ENCODE results near the gene SAMD4A.

SAMD4A gene

GRCh38 chr14:54761835-54762234, 194.9 kb downstream of the SAMD4A start:
- Histone ChIP-seq H3K4me1 (ENCODE audit: insufficient read depth, poor library complexity, severe bottlenecking) (no peaks in the 10 kb centered on the region), H3K27ac (ENCODE audit: poor library complexity, severe bottlenecking) (no peak overlapping the region), H3K4me3 (ENCODE audit: severe bottlenecking) (no peak overlapping the region), H3K9me3 (ENCODE audit: severe bottlenecking) (no peaks in the 10 kb centered on the region), H3K27me3 (ENCODE audit: insufficient read depth, poor library complexity, severe bottlenecking) (no peaks in the 10 kb centered on the region), H3K36me3 (ENCODE audit: low read depth) (peaks cover 63% of the 10 kb centered on the region)
- no peak for DNase-seq (ENCODE audit: low spot score)
- ATAC-seq (ENCODE audit: low read depth), result no peak
- no peak for TF ChIP-seq CTCF (IDR thresholded peaks at IDR 0.05; ENCODE audit: poor library complexity, severe bottlenecking)

- H3K27me3 ChIP-seq (ENCODE audit: insufficient read depth, poor library complexity, severe bottlenecking), result no peaks in the 10 kb centered on the region
- no peak for TF ChIP-seq CTCF (IDR thresholded peaks at IDR 0.05; ENCODE audit: poor library complexity, severe bottlenecking)
- no peak overlapping the region for H3K27ac ChIP-seq (ENCODE audit: poor library complexity, severe bottlenecking)
- H3K36me3 ChIP-seq (ENCODE audit: low read depth), result peaks cover 59% of the 10 kb centered on the region
- DNase-seq (ENCODE audit: low spot score) (no peak), ATAC-seq (ENCODE audit: low read depth) (no peak)
- no peak overlapping the region for H3K4me3 ChIP-seq (ENCODE audit: severe bottlenecking)
- no peaks in the 10 kb centered on the region for H3K4me1 ChIP-seq (ENCODE audit: insufficient read depth, poor library complexity, severe bottlenecking)
- no peaks in the 10 kb centered on the region for H3K9me3 ChIP-seq (ENCODE audit: severe bottlenecking)
Measured at GRCh38 chr14:54762296-54762695, 195.4 kb downstream of the SAMD4A start.

- H3K36me3 ChIP-seq (ENCODE audit: low read depth), result peaks cover 70% of the 10 kb centered on the region
- no peak for TF ChIP-seq CTCF (IDR thresholded peaks at IDR 0.05; ENCODE audit: poor library complexity, severe bottlenecking)
Measured at GRCh38 chr14:54763761-54764160, 196.8 kb downstream of the SAMD4A start.

GRCh38 chr14:54766276-54767138, 199.6 kb downstream of the SAMD4A start:
- peaks cover 74% of the 10 kb centered on the region for H3K36me3 ChIP-seq (ENCODE audit: low read depth)
- no peaks in the 10 kb centered on the region for H3K9me3 ChIP-seq (ENCODE audit: severe bottlenecking)
- ATAC-seq (ENCODE audit: low read depth) (no peak), DNase-seq (ENCODE audit: low spot score) (no peak)
- H3K27me3 ChIP-seq (ENCODE audit: insufficient read depth, poor library complexity, severe bottlenecking), result no peaks in the 10 kb centered on the region
- no peak overlapping the region for H3K27ac ChIP-seq (ENCODE audit: poor library complexity, severe bottlenecking)
- no peak for TF ChIP-seq CTCF (IDR thresholded peaks at IDR 0.05; ENCODE audit: poor library complexity, severe bottlenecking)
- no peaks in the 10 kb centered on the region for H3K4me1 ChIP-seq (ENCODE audit: insufficient read depth, poor library complexity, severe bottlenecking)
- H3K4me3 ChIP-seq (ENCODE audit: severe bottlenecking), result no peak overlapping the region

More at GRCh38 chr14:54763761-54764160, 196.8 kb downstream of the SAMD4A start:
- Histone ChIP-seq H3K4me1 (ENCODE audit: insufficient read depth, poor library complexity, severe bottlenecking) (no peaks in the 10 kb centered on the region), H3K9me3 (ENCODE audit: severe bottlenecking) (no peaks in the 10 kb centered on the region), H3K4me3 (ENCODE audit: severe bottlenecking) (no peak overlapping the region), H3K27me3 (ENCODE audit: insufficient read depth, poor library complexity, severe bottlenecking) (no peaks in the 10 kb centered on the region), H3K27ac (ENCODE audit: poor library complexity, severe bottlenecking) (no peak overlapping the region)
- DNase-seq (ENCODE audit: low spot score) (no peak), ATAC-seq (ENCODE audit: low read depth) (no peak)

GRCh38 chr14:54767139-54767431, 200.2 kb downstream of the SAMD4A start:
- TF ChIP-seq CTCF (IDR thresholded peaks at IDR 0.05; ENCODE audit: poor library complexity, severe bottlenecking), result no peak
- Histone ChIP-seq H3K27ac (ENCODE audit: poor library complexity, severe bottlenecking) (no peak overlapping the region), H3K36me3 (ENCODE audit: low read depth) (peaks cover 74% of the 10 kb centered on the region), H3K4me3 (ENCODE audit: severe bottlenecking) (no peak overlapping the region), H3K4me1 (ENCODE audit: insufficient read depth, poor library complexity, severe bottlenecking) (peaks cover 4% of the 10 kb centered on the region), H3K9me3 (ENCODE audit: severe bottlenecking) (no peaks in the 10 kb centered on the region), H3K27me3 (ENCODE audit: insufficient read depth, poor library complexity, severe bottlenecking) (no peaks in the 10 kb centered on the region)
- ATAC-seq (ENCODE audit: low read depth) (no peak), DNase-seq (ENCODE audit: low spot score) (no peak)

Measured in RWPE2 (cell line).